Measurements from ENCODE around the gene GC.

- TF ChIP-seq CTCF (IDR thresholded peaks at IDR 0.05) (no peak), ZFX (IDR thresholded peaks at IDR 0.05; ENCODE audit: borderline replicate concordance) (no peak)
Observed at GRCh38 chr4:71784569-71785197, 804 bp upstream of the GC start.
